K562 (cell line): Measurements from ENCODE around the gene RARG.
"Not testable (repeated sequence)": the region's sequence is repeated elsewhere in the genome, so short reads cannot be mapped to it uniquely, and the experiment has no call there.

Source experiments
- CHCHD3 ChIP-seq: fragments of 250-450 bp; sonication (Bioruptor Pico); IDR thresholded peaks from 2 replicates; pipeline ENCODE4 v2.1.2; 2022; ENCODE audit warnings: mild to moderate bottlenecking
- HDAC6 ChIP-seq: IDR thresholded peaks from 2 replicates; pipeline ENCODE4 v1.6.1; 2012; ENCODE audit warnings: low read depth, mild to moderate bottlenecking, control low read depth, inconsistent platforms, low read length, moderate library complexity
- ZBTB1 ChIP-seq: sonication (generic); formaldehyde crosslinking; IDR thresholded peaks from 2 replicates; pipeline ENCODE4 v1.8.1; 2023; ENCODE audit warnings: missing genetic modification reagents, low read depth, mild to moderate bottlenecking, borderline replicate concordance
- TF ChIP-seq, protein P1 (sequence below), 3 experiments: IDR thresholded peaks in 2 of 3; conservative IDR thresholded peaks in 1 of 3; 2 replicates each; pipeline ENCODE4 v1.5.1; 2011 to 2012; ENCODE audit warnings: low read length in 3 of 3, mild to moderate bottlenecking in 3 of 3, control low read depth in 2 of 3, improper control_type of control experiment in 1 of 3, inconsistent platforms in 1 of 3, low read depth in 1 of 3, mixed read lengths in 1 of 3, moderate library complexity in 1 of 3; ENCODE audit not compliant: insufficient read depth in 2 of 3
- TF ChIP-seq, protein P2 (sequence below): fragments of 450-650 bp; IDR thresholded peaks from one replicate; pipeline ENCODE4 v1.6.1; 2018; ENCODE audit warnings: mild to moderate bottlenecking, moderate library complexity; ENCODE audit not compliant: partially characterized antibody

DNA sequence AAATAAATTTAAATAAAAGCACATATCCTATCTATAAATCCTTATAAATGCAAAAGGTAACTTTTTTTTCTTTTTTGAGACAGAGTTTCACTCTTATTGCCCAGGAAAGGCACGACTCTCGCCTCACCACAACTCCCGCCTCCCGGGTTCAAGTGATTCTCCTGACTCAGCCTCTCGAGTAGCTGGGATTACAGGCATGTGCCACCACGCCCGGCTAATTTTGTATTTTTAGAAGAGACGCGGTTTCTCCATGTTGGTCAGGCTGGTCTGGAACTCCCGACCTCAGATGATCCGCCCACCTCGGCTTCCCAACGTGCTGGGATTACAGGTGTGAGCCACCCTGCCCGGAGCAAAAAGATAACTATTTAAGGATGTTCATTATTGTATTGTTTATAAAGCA lies 53.2 kb downstream of the RARG start:
- TF ChIP-seq, protein P1, sequence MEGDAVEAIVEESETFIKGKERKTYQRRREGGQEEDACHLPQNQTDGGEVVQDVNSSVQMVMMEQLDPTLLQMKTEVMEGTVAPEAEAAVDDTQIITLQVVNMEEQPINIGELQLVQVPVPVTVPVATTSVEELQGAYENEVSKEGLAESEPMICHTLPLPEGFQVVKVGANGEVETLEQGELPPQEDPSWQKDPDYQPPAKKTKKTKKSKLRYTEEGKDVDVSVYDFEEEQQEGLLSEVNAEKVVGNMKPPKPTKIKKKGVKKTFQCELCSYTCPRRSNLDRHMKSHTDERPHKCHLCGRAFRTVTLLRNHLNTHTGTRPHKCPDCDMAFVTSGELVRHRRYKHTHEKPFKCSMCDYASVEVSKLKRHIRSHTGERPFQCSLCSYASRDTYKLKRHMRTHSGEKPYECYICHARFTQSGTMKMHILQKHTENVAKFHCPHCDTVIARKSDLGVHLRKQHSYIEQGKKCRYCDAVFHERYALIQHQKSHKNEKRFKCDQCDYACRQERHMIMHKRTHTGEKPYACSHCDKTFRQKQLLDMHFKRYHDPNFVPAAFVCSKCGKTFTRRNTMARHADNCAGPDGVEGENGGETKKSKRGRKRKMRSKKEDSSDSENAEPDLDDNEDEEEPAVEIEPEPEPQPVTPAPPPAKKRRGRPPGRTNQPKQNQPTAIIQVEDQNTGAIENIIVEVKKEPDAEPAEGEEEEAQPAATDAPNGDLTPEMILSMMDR (IDR thresholded peaks at IDR 0.05 in 2 of 3, conservative IDR thresholded peaks at IDR 0.05 in 1 of 3; ENCODE audit: insufficient read depth in 2 of 3, low read depth in 1 of 3, low read length in 3 of 3) = not testable (repeated sequence)
- TF ChIP-seq CHCHD3 (CRISPR knock-in tag); ZBTB1 (CRISPR knock-in tag); HDAC6: not testable (repeated sequence)
- TF ChIP-seq, protein P2, sequence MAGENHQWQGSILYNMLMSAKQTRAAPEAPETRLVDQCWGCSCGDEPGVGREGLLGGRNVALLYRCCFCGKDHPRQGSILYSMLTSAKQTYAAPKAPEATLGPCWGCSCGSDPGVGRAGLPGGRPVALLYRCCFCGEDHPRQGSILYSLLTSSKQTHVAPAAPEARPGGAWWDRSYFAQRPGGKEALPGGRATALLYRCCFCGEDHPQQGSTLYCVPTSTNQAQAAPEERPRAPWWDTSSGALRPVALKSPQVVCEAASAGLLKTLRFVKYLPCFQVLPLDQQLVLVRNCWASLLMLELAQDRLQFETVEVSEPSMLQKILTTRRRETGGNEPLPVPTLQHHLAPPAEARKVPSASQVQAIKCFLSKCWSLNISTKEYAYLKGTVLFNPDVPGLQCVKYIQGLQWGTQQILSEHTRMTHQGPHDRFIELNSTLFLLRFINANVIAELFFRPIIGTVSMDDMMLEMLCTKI = not testable (repeated sequence)
